ENCODE data around the gene NLRP5.
"Not testable (repeated sequence)": the region's sequence is repeated elsewhere in the genome, so short reads cannot be mapped to it uniquely, and the experiment has no call there.

The NLRP5 gene

DNA sequence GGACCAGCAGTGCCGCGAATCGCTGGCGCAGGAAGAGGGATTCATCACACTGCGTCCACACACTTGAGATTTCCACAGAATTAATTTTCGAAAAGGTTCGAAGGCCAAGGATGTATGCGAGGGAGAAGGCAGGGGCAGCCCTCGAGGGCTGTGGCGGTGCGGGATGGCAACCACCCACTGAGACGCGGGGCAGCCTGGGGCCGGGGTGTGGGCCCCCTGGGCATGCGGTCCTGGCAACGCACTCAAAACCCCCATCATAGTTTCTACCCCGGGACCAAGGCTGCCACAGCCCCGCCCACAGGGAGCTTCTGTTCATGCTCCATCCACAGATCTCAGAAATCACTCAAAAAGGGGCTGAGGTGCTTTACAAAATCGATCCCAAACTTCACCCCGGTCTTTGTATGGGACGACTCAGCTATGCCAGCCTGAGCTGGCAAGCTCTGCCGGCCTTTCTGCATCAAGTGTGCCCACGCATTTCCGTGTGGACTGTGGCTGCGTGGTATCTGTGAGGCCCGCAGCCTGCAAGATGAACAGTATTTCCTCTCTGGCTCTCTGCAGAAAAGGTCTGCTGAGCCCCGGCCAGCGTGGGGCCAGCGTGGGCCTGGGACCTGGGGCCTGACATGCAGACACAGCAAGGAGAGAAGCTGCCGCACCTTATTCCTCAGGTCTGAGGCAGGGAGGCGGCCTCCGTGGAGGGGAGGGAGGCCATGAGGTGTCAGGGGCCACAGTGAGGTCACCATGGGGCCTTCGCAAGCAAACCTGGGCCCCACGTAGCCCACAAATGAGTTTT is 115.4 kb downstream of the NLRP5 start:
- DNase-seq (ENCODE audit: low read depth) = no peak
- no peak overlapping the region for H3K4me3 ChIP-seq (ENCODE audit: control insufficient read depth, low read depth, low read length)
- TF ChIP-seq, protein P1, sequence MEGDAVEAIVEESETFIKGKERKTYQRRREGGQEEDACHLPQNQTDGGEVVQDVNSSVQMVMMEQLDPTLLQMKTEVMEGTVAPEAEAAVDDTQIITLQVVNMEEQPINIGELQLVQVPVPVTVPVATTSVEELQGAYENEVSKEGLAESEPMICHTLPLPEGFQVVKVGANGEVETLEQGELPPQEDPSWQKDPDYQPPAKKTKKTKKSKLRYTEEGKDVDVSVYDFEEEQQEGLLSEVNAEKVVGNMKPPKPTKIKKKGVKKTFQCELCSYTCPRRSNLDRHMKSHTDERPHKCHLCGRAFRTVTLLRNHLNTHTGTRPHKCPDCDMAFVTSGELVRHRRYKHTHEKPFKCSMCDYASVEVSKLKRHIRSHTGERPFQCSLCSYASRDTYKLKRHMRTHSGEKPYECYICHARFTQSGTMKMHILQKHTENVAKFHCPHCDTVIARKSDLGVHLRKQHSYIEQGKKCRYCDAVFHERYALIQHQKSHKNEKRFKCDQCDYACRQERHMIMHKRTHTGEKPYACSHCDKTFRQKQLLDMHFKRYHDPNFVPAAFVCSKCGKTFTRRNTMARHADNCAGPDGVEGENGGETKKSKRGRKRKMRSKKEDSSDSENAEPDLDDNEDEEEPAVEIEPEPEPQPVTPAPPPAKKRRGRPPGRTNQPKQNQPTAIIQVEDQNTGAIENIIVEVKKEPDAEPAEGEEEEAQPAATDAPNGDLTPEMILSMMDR (IDR thresholded peaks at IDR 0.05; ENCODE audit: control insufficient read depth, insufficient read depth, low read depth, low read length, missing control alignments) = no peak

DNA sequence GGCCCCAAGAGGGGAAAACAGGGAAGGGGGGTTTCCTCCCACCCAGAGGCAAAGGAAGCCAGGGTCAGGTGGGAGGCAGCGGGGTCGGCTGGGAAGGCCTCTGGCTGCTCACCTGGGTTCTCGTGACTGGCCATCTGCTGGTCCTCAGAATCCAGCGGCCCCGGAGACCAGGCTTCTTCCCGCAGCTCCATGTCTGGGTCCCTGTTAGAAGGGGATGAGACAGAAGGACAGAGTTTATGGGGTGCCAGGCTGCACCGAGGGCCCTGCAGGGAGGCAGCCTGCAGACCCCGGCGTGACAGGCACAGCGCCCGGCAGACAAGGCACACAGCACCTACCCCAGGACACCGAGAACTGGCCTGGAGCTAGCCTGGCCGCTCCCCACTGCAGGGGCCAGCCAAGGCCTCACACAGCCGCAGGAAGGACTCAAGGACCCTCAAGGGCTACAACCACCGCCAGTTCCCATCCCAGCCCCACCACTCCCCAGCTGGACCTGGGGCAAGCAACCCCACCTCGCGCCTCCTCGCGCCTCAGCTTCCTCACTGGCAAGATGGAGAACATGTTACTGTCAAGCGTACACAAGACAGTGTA is 116.5 kb downstream of the NLRP5 start:
- no peak for DNase-seq (ENCODE audit: low read depth)
- TF ChIP-seq, protein P1 (IDR thresholded peaks at IDR 0.05; ENCODE audit: control insufficient read depth, insufficient read depth, low read depth, low read length, missing control alignments) = no peak
- H3K4me3 ChIP-seq (ENCODE audit: control insufficient read depth, low read depth, low read length) = no peak overlapping the region

DNA sequence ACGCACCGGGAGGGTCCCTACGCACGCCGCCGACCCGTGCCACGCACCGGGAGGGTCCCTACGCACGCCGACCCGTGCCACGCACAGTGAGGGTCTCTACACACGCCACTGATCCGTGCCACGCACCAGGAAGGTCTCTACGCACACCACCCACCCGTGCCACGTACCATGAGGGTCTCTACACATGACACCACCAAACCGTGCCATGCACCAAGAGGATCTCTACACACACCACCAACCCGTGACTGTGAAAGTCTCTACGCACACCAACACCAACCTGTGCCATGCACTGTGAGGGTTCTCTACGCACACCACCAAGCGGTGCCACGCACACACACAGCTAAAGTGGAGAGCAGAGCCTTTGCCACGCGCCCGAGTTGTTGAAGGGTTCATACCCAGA is 117.8 kb downstream of the NLRP5 start:
- TF ChIP-seq, protein P1 (IDR thresholded peaks at IDR 0.05; ENCODE audit: control insufficient read depth, insufficient read depth, low read depth, low read length, missing control alignments) = no peak
- no peak for DNase-seq (ENCODE audit: low read depth)
- no peak overlapping the region for H3K4me3 ChIP-seq (ENCODE audit: control insufficient read depth, low read depth, low read length)

DNA sequence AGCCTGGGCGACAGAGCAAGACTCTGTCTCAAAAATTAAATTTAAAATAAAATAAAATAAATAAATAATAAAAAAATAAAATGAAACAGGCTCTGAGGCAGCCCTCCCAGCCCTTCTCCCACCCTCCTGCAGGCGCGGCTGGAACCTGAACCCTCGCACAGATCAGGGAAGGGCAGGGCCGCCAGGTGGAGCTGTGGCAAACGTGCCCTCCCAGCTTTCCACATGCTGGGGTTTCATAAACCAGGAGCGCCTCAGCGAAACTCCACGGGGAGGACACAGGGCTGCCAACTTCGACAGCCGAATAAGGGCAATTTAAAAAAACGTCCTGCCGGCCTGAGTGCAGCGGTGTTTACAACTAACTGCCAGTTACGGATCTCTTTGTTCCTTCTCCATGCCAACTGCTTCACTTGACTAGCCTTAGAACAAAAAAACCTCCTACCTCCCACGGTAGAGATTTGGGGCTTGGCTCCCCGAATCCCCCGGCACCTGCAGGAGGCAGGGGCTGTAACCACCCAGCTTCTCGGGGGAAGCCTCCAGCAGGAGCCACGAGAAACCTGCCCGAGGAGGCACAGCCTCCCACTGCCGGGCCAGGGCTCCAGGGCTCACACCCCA is 118.6 kb downstream of the NLRP5 start:
- no peak for DNase-seq (ENCODE audit: low read depth)
- no peak overlapping the region for H3K4me3 ChIP-seq (ENCODE audit: control insufficient read depth, low read depth, low read length)
- TF ChIP-seq, protein P1 (IDR thresholded peaks at IDR 0.05; ENCODE audit: control insufficient read depth, insufficient read depth, low read depth, low read length, missing control alignments) = peak; percentile 55

DNA sequence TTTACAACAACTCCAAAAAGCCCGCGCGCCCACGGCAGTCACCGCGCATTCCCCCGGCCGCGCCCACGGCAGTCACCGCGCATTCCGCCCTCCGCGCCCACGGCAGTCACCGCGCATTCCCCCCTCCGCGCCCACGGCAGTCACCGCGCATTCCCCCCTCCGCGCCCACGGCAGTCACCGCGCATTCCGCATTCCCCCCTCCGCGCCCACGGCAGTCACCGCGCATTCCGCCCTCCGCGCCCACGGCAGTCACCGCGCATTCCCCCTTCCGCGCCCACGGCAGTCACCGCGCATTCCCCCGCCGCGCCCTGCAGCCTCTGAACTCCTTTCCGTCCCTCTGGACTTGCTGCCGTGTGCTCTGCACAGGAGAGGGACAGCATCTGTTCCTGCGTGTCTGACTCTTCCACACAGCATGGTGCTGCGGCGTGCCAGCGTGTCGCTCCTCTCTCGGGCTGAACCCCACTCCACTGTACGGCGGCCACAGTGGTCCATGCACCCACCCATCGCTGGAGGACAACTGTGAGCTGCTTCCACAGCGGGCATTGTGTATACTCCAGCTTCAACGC is 119.3 kb downstream of the NLRP5 start:
- H3K4me3 ChIP-seq (ENCODE audit: control insufficient read depth, low read depth, low read length); DNase-seq (ENCODE audit: low read depth): not testable (repeated sequence)

DNA sequence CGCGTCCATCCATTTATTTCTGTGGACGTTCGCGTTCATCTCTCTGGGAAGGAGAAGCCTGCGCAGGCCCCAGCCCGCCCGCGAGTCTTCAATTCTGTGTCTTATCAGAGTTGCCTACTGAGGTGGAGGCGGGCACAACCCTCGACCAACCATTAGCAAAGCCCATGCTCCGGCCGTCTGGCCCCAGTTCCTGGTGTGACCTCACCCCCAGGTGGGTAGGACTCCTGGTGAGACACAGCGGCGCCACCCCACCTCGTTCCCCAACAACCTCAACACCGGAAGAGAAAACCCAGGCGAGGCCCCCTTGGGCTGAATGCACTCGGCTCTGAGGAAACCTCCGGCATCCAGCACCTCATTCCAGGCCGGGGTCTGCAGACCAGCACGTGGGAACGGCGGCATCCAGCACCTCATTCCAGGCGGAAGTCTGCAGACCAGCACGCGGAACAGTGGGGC is 119.8 kb downstream of the NLRP5 start:
- no peak for DNase-seq (ENCODE audit: low read depth)
- no peak overlapping the region for H3K4me3 ChIP-seq (ENCODE audit: control insufficient read depth, low read depth, low read length)
- TF ChIP-seq, protein P1 (IDR thresholded peaks at IDR 0.05; ENCODE audit: control insufficient read depth, insufficient read depth, low read depth, low read length, missing control alignments) = no peak

DNA sequence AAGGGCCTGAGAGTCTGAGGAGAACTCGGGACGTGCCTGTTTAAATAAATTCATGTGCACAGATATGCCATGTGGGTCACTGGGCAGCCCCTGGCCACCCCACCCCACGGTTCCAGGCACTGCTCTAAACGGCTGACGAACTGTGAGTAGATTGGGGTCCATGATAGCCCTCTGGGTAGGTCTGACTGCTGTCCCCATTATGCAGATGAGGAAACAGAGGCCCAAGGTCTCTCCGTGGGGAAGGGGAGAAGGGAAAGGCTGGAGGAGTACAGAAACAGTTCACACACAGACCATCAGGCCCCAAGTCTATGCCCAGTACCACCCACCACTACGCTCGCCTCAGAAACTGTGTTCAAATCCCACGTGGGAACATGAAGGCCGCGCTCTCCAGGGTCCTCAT is 120.4 kb downstream of the NLRP5 start:
- DNase-seq (ENCODE audit: low read depth) = no peak
- no peak overlapping the region for H3K4me3 ChIP-seq (ENCODE audit: control insufficient read depth, low read depth, low read length)
- TF ChIP-seq, protein P1 (IDR thresholded peaks at IDR 0.05; ENCODE audit: control insufficient read depth, insufficient read depth, low read depth, low read length, missing control alignments) = no peak
